IMR-90 (cell line): ENCODE results near the gene TBC1D1. TPM values are rescaled to one million over a fixed set of nuclear protein-coding genes. Genes with fewer than 3 reads are reported as not detected.

Experiments
- ATAC-seq: fragments of 200-7000 bp; cut with Tn5 transposase; 2 replicates; pipeline ENCODE4 v1.9.1; 2020; ENCODE audit warnings: low read depth, mild to moderate bottlenecking, moderate library complexity
- BruUV-seq: library from RNA; stranded (reverse); fragments of 400-500 nt; replicated peaks from 2 replicates; lab custom pipeline; 2021; lab: Mats Ljungman, UMichigan
- CTCF ChIA-PET: fragments of 300-600 bp; formaldehyde crosslinking; extraction: SDS; loops from one replicate; lab custom pipeline; 2021; ENCODE audit warnings: antibody characterized with exemption; lab: Yijun Ruan, JAX
- POLR2A ChIA-PET: fragments of 300-600 bp; sonication (Branson Sonifier 250); formaldehyde crosslinking; loops from one replicate; lab custom pipeline; 2022; ENCODE audit warnings: antibody characterized with exemption; ENCODE audit not compliant: unreplicated experiment; lab: Charles Lee
- DNase-seq: peaks from one replicate; pipeline ENCODE4 v3.0.0; 2013
- H2AFZ ChIP-seq: replicated peaks from 2 replicates; pipeline ENCODE3; 2013; ENCODE audit warnings: low read length, mild to moderate bottlenecking; ENCODE audit not compliant: poor library complexity
- H2AK5ac ChIP-seq: 2 replicates; pipeline ENCODE4 v1.6.1; 2013; ENCODE audit warnings: low read depth, low read length, inconsistent platforms
- H2AK9ac ChIP-seq: replicated peaks from 2 replicates; pipeline ENCODE3; 2013; ENCODE audit warnings: mild to moderate bottlenecking, low read depth, low read length, moderate library complexity; ENCODE audit not compliant: poor library complexity
- H2BK120ac ChIP-seq: 2 replicates; pipeline ENCODE4 v1.6.1; 2013; ENCODE audit warnings: low read depth, low read length, inconsistent platforms
- H2BK15ac ChIP-seq: 3 replicates; pipeline ENCODE4 v1.6.1; 2013; ENCODE audit warnings: low read depth, low read length, inconsistent platforms
- H2BK20ac ChIP-seq: 2 replicates; pipeline ENCODE4 v1.6.1; 2013; ENCODE audit warnings: low read depth, mild to moderate bottlenecking, inconsistent platforms, low read length, moderate library complexity
- H2BK5ac ChIP-seq: 2 replicates; pipeline ENCODE4 v1.6.1; 2013; ENCODE audit warnings: mild to moderate bottlenecking, low read depth, low read length, inconsistent platforms; ENCODE audit not compliant: poor library complexity, severe bottlenecking
- H3K14ac ChIP-seq: replicated peaks from 2 replicates; pipeline ENCODE4 v1.6.1; 2013; ENCODE audit warnings: low read depth, low read length, inconsistent platforms
- H3K18ac ChIP-seq: 2 replicates; pipeline ENCODE4 v1.6.1; 2013; ENCODE audit warnings: low read depth, low read length, control low read depth
- H3K23ac ChIP-seq: 2 replicates; pipeline ENCODE4 v1.6.1; 2013; ENCODE audit warnings: low read depth, low read length, inconsistent platforms
- H3K27ac ChIP-seq: 2 replicates; pipeline ENCODE4 v1.5.1; 2013; ENCODE audit warnings: mild to moderate bottlenecking, control low read depth, low read length; ENCODE audit not compliant: insufficient read depth
- H3K27me3 ChIP-seq: 2 replicates; pipeline ENCODE4 v1.6.1; 2013; ENCODE audit warnings: low read length; ENCODE audit not compliant: control insufficient read depth, insufficient read depth
- H3K36me3 ChIP-seq: 2 replicates; pipeline ENCODE4 v1.6.1; 2013; ENCODE audit warnings: low read length, mixed read lengths; ENCODE audit not compliant: control insufficient read depth, insufficient read depth
- H3K4ac ChIP-seq: 2 replicates; pipeline ENCODE4 v1.6.1; 2013; ENCODE audit warnings: low read depth, low read length, inconsistent platforms
- H3K4me1 ChIP-seq: 2 replicates; pipeline ENCODE4 v1.6.1; 2013; ENCODE audit warnings: low read length, mixed read lengths; ENCODE audit not compliant: control insufficient read depth, insufficient read depth
- H3K4me2 ChIP-seq: 2 replicates; pipeline ENCODE4 v1.6.1; 2013; ENCODE audit warnings: low read depth, mild to moderate bottlenecking, control low read depth, low read length, moderate library complexity
- H3K4me3 ChIP-seq: 2 replicates; pipeline ENCODE4 v1.5.1; 2013; ENCODE audit warnings: low read depth, mild to moderate bottlenecking, control low read depth, low read length, moderate library complexity; ENCODE audit not compliant: insufficient read depth
- H3K56ac ChIP-seq: 2 replicates; pipeline ENCODE4 v1.6.1; 2013; ENCODE audit warnings: low read length, inconsistent platforms; ENCODE audit not compliant: insufficient read depth; ENCODE audit errors: extremely low read depth
- H3K79me1 ChIP-seq, 2 experiments: 2 replicates each; pipeline ENCODE4 v1.6.1; 2013; ENCODE audit warnings: low read length in 2 of 2, inconsistent platforms in 1 of 2, low read depth in 1 of 2
- H3K9ac ChIP-seq: 2 replicates; pipeline ENCODE4 v1.6.1; 2013; ENCODE audit warnings: low read depth, low read length, control low read depth
- H3K9me1 ChIP-seq: 2 replicates; pipeline ENCODE4 v1.6.1; 2013; ENCODE audit warnings: low read length, inconsistent platforms; ENCODE audit not compliant: insufficient read depth
- H3K9me3 ChIP-seq: 2 replicates; pipeline ENCODE4 v1.6.1; 2013; ENCODE audit warnings: low read length; ENCODE audit not compliant: control insufficient read depth, insufficient read depth
- H4K20me1 ChIP-seq: 2 replicates; pipeline ENCODE4 v1.6.1; 2013; ENCODE audit warnings: low read length, inconsistent platforms; ENCODE audit not compliant: insufficient read depth
- H4K5ac ChIP-seq: 2 replicates; pipeline ENCODE4 v1.6.1; 2013; ENCODE audit warnings: mild to moderate bottlenecking, low read depth, low read length, control low read depth
- H4K8ac ChIP-seq, 2 experiments: 2 replicates each; pipeline ENCODE4 v1.6.1; 2013; ENCODE audit warnings: low read depth in 2 of 2, low read length in 2 of 2, control low read depth in 1 of 2, inconsistent platforms in 1 of 2
- H4K91ac ChIP-seq: 2 replicates; pipeline ENCODE4 v1.6.1; 2013; ENCODE audit warnings: low read depth, low read length, inconsistent platforms; ENCODE audit not compliant: insufficient read depth
- CEBPB ChIP-seq: IDR thresholded peaks from 2 replicates; pipeline ENCODE4 v1.6.1; 2012; ENCODE audit warnings: low read depth, low read length, improper control_type of control experiment
- MAFK ChIP-seq: IDR thresholded peaks from 2 replicates; pipeline ENCODE4 v1.6.1; 2012; ENCODE audit warnings: low read depth, low read length, improper control_type of control experiment
- MXI1 ChIP-seq: IDR thresholded peaks from 2 replicates; pipeline ENCODE4 v1.6.1; 2012; ENCODE audit warnings: low read depth, mild to moderate bottlenecking, low read length, moderate library complexity, borderline replicate concordance
- NFE2L2 ChIP-seq: fragments of 150-350 bp; IDR thresholded peaks from 2 replicates; pipeline ENCODE4 v1.6.1; 2016; ENCODE audit warnings: low read depth, mild to moderate bottlenecking, low read length
- RAD21 ChIP-seq: IDR thresholded peaks from 2 replicates; pipeline ENCODE4 v1.6.1; 2012; ENCODE audit warnings: low read length, improper control_type of control experiment
- RCOR1 ChIP-seq: IDR thresholded peaks from 2 replicates; pipeline ENCODE4 v1.6.1; 2012; ENCODE audit warnings: mild to moderate bottlenecking, low read length, improper control_type of control experiment; ENCODE audit not compliant: insufficient replicate concordance
- SMC3 ChIP-seq: fragments of 150-350 bp; IDR thresholded peaks from 2 replicates; pipeline ENCODE4 v1.6.1; 2016; ENCODE audit warnings: low read depth, mild to moderate bottlenecking, antibody characterized with exemption, low read length, moderate library complexity
- WGBS, 2 experiments: methylation state at CpG; one replicate each; pipeline versions ENCODE4 v1.1.5 to v1.1.7; 2013; ENCODE audit warnings: missing lambda C conversion rate in 2 of 2; ENCODE audit not compliant: insufficient read length in 1 of 2; ENCODE audit errors: extremely low coverage in 2 of 2; 5-methylcytosine and 5-hydroxymethylcytosine counted together
- dilution Hi-C: fragments of 300-500 bp; cut with HindIII; formaldehyde crosslinking; loops from one replicate; pipeline ENCODE4 v1.14.3; 2018; ENCODE audit warnings: low sequenced_read_pairs; ENCODE audit not compliant: unreplicated experiment
- in situ Hi-C: fragments of 300-500 bp; cut with MboI; formaldehyde crosslinking; loops from 3 replicates; pipeline ENCODE4 v1.14.3; 2019; ENCODE audit warnings: low sequenced_read_pairs, inconsistent platforms, mixed read lengths
- intact Hi-C: fragments of 100-400 bp; cut with micrococcal nuclease; formaldehyde crosslinking; loops from 2 replicates; pipeline ENCODE4 v1.10.0; 2022
- polyA plus RNA-seq, 3 experiments: library from polyadenylated mRNA; depleted of rRNA; stranded (reverse); fragments of >200 nt; gene quantifications; 2 replicates each; pipeline ENCODE4 v1.2.3, GENCODE V29; 2012; ENCODE audit warnings: low replicate concordance in 1 of 3
- total RNA-seq: library from RNA; depleted of rRNA; stranded (reverse); fragments of >200 nt; gene quantifications from 2 replicates; pipeline ENCODE4 v1.2.3, GENCODE V29; 2012
- TF ChIP-seq, protein P1 (sequence below): fragments of 150-350 bp; IDR thresholded peaks from 2 replicates; pipeline ENCODE4 v1.6.1; 2017; ENCODE audit warnings: mild to moderate bottlenecking, antibody characterized with exemption, low read length, low read depth
- TF ChIP-seq, protein P2 (sequence below): fragments of 150-350 bp; IDR thresholded peaks from 2 replicates; pipeline ENCODE4 v1.6.1; 2016; ENCODE audit warnings: low read depth, mild to moderate bottlenecking, low read length, moderate library complexity, borderline replicate concordance

Gene TBC1D1
- total and polyA plus RNA-seq, 2 of the 4 experiments (the other 2 are of a cell fraction), result 42.4 to 104 TPM

DNA sequence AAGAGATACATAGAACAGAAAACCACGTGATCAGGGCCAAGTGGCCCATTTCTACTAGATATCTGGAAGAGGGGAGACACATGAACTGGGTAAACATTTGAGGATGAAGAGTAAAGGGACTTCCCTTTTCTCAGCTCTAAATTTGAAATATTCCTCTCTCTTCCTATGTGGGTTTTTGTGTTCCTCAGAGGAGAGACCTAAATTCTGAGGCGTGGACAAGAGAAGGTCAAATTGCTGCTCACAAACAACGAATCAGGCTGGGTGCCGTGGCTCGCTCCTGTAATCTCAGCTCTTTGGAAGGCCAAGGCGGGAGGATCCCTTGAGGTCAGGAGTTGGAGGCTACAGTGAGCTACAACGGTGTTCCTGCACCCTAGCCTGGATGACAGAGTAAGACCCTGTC lies 285.3 kb downstream of the TBC1D1 start:
- TF ChIP-seq RAD21, result no peak
- no peak for TF ChIP-seq MAFK
- TF ChIP-seq SMC3, result no peak
- TF ChIP-seq, protein P1, sequence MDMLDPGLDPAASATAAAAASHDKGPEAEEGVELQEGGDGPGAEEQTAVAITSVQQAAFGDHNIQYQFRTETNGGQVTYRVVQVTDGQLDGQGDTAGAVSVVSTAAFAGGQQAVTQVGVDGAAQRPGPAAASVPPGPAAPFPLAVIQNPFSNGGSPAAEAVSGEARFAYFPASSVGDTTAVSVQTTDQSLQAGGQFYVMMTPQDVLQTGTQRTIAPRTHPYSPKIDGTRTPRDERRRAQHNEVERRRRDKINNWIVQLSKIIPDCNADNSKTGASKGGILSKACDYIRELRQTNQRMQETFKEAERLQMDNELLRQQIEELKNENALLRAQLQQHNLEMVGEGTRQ, result no peak
- no peak for TF ChIP-seq CEBPB
- TF ChIP-seq RCOR1, result no peak
- TF ChIP-seq, protein P2, sequence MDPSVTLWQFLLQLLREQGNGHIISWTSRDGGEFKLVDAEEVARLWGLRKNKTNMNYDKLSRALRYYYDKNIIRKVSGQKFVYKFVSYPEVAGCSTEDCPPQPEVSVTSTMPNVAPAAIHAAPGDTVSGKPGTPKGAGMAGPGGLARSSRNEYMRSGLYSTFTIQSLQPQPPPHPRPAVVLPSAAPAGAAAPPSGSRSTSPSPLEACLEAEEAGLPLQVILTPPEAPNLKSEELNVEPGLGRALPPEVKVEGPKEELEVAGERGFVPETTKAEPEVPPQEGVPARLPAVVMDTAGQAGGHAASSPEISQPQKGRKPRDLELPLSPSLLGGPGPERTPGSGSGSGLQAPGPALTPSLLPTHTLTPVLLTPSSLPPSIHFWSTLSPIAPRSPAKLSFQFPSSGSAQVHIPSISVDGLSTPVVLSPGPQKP, result no peak
- no peak for TF ChIP-seq NFE2L2
- no peak for TF ChIP-seq MXI1
- Histone ChIP-seq H2BK20ac (no peak overlapping the region), H3K56ac (no peak overlapping the region), H3K9ac (no peak overlapping the region), H2AFZ (no peak overlapping the region), H3K4ac (no peak overlapping the region), H3K14ac (no peak overlapping the region), H3K23ac (no peak overlapping the region), H3K79me1 (no peaks in the 10 kb centered on the region), H3K4me3 (no peak overlapping the region), H3K4me1 (peaks cover 12% of the 10 kb centered on the region), H2AK9ac (no peak overlapping the region), H2BK120ac (no peak overlapping the region), H4K20me1 (no peaks in the 10 kb centered on the region), H2BK5ac (no peak overlapping the region), H3K18ac (no peak overlapping the region), H3K27me3 (no peaks in the 10 kb centered on the region), H3K9me1 (no peaks in the 10 kb centered on the region), H4K8ac (no peak overlapping the region), H4K91ac (no peak overlapping the region), H3K36me3 (no peaks in the 10 kb centered on the region), H4K5ac (no peak overlapping the region), H2BK15ac (no peak overlapping the region), H3K4me2 (no peak overlapping the region), H2AK5ac (no peak overlapping the region; the same call in 1 of the 2 replicates), H3K27ac (no peak overlapping the region), H3K9me3 (no peaks in the 10 kb centered on the region)
- ChIA-PET POLR2A (no interaction called here), CTCF (no interaction called here)
- DNase-seq (no peak), ATAC-seq (no peak)
- BruUV-seq, result no TSS peak
- in situ Hi-C loops, result loop anchor here (5.0 kb wide), 1 partner anchor 496 kb away; no protein-coding TSS in a partner anchor
- dilution Hi-C loops, result no loop called here
- intact Hi-C loops, result no loop called here
- 100% methylated on average over 3 of the region's 7 CpGs; no CpG with 5 or more reads in 1 of the 2 experiments for WGBS, 2 experiments
